ENCODE measurements around the gene RAB6B. TPM values are rescaled to one million over a fixed set of nuclear protein-coding genes. Genes with fewer than 3 reads are reported as not detected.
"Not testable (repeated sequence)": the region's sequence is repeated elsewhere in the genome, so short reads cannot be mapped to it uniquely, and the experiment has no call there.

The RAB6B gene
- total RNA-seq, 1 donor from 2014 or later, result 0.61 TPM

DNA sequence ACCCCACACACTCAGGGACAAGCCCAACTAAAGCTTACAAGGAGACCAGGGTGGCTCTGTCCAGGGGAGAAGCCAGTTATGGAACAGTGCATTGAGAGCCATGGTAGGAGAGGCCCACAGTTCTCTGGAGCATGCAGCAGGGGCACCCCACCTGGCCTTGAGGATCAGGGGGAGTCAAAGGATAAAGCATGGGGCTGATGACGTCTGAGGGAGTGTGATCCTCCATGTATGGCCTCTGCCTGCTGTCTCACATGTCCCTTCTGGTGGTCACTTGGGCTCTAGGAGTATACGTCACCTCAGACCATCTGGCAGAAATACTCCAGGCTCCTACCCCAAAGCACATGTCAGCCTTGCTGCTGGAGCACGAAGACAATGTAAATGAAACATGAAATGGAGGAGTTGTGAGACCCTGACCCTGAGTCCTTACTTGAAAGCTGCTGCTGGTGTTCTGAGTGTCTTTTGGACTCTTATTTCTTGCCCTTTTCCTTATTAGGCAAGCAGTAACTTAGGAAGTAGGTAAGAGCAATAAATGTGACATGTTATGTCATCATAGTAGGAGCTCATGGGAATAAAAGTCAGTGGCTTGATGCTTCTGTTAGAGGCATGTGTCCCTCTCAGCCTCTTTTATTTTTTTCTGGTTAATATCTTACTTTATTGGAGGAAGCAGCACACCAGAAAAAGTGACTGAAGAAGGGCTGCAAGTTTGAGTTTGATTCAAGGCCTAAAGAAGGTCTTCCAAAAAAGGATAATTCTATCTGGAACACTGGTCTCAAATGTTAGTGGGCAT, 74.6 kb downstream of the RAB6B start:
- intact Hi-C loops (cut with micrococcal nuclease), result no loop called here

- intact Hi-C loops (cut with micrococcal nuclease), result no loop called here
Observed at GRCh38 chr3:133820129-133820528, 75.6 kb downstream of the RAB6B start.

DNA sequence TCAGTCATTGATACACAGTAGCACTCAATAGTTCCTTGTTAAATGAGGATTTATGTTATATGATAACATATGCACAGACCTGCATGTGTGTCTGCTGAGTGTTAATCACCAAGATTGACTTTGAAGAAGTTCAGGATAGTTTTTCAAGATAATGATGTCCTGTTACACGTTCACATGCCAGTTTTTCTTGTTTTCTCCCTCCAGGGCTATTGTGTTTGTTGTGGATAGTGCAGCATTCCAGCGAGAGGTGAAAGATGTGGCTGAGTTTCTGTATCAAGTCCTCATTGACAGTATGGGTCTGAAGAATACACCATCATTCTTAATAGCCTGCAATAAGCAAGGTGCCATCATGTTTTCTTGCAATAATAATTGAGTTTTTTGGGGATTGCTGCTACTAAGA, 80.3 kb downstream of the RAB6B start:
- intact Hi-C loops (cut with micrococcal nuclease), result no loop called here

DNA sequence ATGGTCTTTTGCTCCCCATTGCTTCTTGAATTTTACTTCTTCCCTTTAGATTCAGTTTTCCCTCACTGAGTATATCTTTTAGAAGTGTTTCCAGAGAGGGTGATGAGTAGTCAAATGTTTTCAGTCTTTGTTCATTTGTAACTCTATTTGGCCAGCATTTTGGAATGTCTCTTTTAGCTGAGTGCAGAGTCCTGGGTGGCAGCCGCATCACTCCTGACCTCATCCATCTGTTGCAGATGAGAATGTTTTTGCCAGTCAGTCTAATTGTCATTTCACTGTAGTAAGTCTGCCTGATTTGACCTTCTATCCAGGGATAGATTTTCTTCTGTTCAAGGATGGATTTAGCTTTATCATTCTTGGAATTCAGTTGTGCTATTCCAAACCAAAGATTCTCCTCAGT, 82.8 kb downstream of the RAB6B start:
- intact Hi-C loops (cut with micrococcal nuclease), result no loop called here

- intact Hi-C loops (cut with micrococcal nuclease), result loop anchor here (1.0 to 5.0 kb wide), 11 partner anchors 13 to 1389 kb away; partner anchors contain the start of genes ANAPC13, CDV3, DNAJC13 and NPHP3
Observed at GRCh38 chr3:133805702-133806475, 89.8 kb downstream of the RAB6B start, which contains the start of gene SRPRB. TSS of gene SRPRB (plus strand) at chr3:133805815. CDS start at chr3:133805849, 34 bp downstream.

GRCh38 chr3:133805384-133805701, 90.3 kb downstream of the RAB6B start:
- intact Hi-C loops (cut with micrococcal nuclease), result loop anchor here (1.0 to 5.0 kb wide), 9 partner anchors 14 to 1388 kb away; partner anchors contain the start of genes ANAPC13, CDV3, DNAJC13 and NPHP3

GRCh38 chr3:133804896-133805295, 90.8 kb downstream of the RAB6B start:
- intact Hi-C loops (cut with micrococcal nuclease), result loop anchor here (1.0 to 5.0 kb wide), 9 partner anchors 14 to 1388 kb away; partner anchors contain the start of genes ANAPC13, CDV3, DNAJC13 and NPHP3

DNA sequence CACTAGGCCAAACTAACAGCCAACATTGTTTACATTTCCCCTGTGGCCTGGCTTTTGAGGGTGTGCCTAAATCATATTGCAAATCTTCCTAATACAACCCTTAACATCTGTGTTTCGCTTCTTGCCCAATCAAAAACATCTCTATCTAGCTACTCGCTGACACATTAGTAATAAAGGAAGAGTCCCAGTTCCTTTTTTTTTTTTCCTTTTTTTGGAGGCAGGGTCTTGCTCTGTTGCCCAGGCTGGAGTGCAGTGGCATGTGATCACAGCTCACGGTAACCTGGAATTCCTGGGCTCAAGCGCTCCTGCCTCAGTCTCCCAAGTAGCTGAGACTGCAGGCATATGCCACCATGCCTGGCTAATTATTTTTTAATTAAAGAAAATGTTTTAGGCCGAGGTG, 92.2 kb downstream of the RAB6B start:
- intact Hi-C loops (cut with micrococcal nuclease), result no loop called here

DNA sequence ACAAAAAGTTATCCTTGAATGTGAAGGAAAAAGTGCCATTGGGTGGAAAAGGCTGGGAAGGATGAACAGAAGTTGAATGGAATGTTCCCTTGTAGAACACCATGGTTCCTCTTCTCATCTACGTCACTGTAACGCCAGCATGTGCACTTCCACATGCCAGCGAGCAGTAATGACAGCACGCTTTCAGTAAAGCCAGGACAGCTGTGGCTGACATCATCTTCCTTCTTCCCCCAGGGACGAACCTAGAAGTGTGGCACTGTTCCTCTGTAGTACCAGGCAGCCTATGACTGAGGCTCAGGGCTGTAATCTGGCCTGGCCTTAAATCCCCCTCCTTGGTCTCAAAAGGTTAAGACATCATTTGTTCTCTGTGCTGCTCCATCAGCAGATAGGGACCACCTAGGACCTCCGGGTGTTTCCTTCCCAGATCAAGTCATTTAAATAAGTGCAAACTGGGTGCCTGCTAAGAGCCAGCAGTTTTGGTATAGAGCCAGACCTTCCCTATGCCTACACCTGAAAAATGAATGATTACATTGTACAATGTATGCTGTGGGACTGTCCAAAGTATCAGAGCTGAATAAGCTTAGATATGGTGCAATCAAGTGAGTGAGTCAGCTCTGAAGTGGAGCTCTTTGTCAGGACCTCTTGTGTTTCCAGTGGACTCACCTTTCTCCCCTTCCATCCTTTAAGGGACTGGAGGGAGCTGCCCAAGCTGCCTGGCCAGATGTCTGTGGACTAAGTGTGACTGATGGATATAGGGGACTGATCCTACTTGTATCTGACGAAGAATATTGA, 95.7 kb downstream of the RAB6B start:
- intact Hi-C loops (cut with micrococcal nuclease), result no loop called here

DNA sequence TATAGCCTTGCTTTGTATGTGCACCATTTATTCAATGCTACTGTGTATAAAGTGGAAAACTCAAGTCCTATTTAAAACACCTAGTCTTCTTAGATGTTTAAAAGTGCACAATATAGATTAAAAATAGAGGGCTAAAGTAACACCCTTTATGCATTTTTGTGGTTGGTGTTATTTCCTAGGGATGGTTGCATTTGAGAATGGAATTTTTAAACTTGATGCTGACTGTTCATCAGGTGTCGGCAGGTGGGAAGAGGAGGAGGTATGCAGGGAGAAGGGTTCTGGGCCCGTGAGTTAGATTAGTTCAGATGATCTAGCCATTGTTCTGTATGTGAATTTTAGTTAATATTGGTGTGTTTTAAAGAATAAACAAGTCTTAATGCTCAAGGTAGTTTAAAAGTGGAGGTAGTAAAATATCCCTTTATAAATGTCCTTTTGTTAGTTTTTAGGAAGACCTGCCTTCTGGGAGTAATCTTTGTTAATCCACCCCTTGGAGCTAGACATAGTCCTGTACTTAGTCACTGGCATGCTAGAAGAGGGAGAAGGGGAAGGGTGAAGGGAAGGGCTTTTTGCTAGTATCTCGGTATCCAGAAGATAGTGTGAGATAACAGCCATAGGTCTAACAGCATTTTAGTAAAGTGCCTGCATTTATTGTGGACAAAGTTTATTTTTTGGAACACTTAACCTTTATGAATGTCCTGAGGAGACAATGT, 98.1 kb downstream of the RAB6B start:
- intact Hi-C loops (cut with micrococcal nuclease), result no loop called here

DNA sequence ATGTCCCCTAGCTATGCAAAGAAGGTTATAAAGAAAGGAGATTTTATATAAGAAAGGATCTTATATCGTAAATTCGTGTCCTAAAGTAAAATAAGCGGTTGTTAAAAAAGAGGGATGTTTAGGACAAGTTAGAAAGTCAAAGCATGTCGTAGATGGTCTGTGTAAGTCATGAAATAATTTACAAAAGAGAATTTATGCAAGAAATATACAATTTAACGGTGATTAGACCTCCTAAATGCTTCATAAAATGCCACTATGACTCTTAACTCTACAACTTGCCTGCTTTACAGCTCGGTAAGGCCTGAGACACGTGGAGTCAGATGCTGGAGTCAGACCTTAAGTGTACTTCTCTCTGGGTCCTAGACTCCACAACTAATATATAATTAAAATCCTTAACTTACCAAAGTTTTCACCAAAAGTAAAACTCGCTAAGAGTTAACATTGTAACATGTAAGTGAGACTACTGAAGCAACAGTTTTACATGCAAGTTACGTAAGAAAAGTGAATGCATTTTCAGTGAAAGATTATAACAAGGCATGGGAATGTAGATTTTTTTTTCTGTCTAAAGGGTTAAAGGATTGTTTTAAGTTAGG, 103.4 kb downstream of the RAB6B start:
- intact Hi-C loops (cut with micrococcal nuclease), result no loop called here

DNA sequence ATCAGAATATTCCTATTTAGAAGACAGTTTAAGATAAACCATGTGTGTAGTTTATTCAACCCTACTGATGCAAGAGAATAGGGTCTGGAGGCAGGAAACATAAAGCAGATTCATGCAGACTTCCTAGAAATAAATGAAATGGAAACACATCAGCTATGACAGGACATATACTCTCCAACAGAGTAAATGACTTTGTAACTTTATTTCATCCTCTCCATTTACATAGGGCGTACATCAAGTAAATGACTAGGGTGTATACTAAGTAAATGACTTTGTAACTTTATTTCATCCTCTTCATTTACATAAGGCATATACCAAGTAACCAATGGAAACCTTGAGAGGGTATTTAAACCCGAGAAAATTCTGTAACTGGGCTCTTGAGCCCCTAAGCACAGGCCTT, 107.7 kb downstream of the RAB6B start:
- intact Hi-C loops (cut with micrococcal nuclease), result no loop called here

DNA sequence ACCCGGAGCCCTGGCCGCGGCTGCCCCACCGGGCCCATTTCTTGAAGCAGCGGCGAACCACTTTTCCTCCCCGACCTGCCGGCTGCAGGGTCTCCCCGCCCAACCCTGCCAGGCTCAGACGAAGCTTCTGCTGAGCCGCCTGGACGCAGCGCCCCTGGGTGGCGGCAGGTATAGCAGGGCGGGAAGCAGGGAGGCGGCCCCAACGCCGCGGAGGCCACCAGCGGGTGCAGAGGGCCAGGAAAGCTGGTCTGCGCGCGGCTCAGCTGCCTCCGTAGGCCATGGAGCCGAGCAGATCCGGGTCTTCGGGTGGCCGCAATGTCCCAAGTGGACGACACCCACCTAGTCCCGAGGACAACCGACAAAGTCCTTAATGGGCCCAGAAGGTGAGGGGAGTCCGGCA, 111.9 kb downstream of the RAB6B start:
- intact Hi-C loops (cut with micrococcal nuclease), result no loop called here

GRCh38 chr3:133782454-133782853, 113.2 kb downstream of the RAB6B start:
- intact Hi-C loops (cut with micrococcal nuclease), result no loop called here

DNA sequence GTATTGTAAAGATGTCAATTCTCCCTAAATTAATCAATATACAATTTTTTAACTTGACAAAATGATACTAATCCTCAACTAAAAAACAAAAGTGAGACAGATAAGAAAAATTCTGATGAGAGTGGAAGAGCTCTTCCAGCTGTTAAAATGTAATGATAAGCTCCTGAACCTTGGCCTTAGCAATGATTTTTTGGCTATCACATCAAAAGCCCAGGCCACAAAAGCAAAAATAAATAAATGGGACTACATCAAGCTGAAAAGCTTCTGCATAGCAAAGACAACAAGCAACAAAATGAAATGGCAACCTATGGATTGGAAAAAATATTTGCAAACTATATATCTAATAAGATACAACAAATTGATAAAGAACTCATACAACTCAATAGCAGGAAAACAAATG, 114.1 kb downstream of the RAB6B start:
- intact Hi-C loops (cut with micrococcal nuclease), result no loop called here

- intact Hi-C loops (cut with micrococcal nuclease), result not testable (repeated sequence)
Observed at GRCh38 chr3:133780756-133781155, 114.9 kb downstream of the RAB6B start.

DNA sequence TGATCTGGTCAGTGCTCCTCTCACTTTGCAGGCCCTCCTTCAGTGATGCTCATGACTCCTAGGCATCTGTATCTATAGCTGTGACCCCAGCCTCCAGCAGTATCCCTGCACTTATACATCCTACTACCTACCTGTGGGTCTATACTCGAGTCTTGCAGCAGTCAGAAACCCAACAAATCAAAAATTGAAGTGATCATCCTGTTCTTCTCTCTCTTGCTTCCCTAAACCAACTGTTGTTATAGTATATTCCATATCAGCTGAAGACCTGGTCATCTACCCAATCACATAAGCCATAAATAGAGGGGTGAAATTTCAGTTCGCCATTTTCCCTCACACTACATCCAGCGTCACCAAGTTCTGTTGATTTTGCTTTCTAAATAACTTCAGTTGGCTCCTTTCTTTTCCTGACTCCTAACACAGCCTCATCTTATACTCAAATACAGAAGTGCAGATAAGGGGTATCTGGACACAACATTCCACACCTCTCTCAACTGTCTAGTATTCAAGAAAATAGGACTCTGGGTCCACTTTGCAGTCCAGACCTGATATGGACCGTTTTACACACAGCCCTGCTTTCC, 116.0 kb downstream of the RAB6B start:
- intact Hi-C loops (cut with micrococcal nuclease), result no loop called here

GRCh38 chr3:133777807-133778568, 117.7 kb downstream of the RAB6B start:
- intact Hi-C loops (cut with micrococcal nuclease), result no loop called here

DNA sequence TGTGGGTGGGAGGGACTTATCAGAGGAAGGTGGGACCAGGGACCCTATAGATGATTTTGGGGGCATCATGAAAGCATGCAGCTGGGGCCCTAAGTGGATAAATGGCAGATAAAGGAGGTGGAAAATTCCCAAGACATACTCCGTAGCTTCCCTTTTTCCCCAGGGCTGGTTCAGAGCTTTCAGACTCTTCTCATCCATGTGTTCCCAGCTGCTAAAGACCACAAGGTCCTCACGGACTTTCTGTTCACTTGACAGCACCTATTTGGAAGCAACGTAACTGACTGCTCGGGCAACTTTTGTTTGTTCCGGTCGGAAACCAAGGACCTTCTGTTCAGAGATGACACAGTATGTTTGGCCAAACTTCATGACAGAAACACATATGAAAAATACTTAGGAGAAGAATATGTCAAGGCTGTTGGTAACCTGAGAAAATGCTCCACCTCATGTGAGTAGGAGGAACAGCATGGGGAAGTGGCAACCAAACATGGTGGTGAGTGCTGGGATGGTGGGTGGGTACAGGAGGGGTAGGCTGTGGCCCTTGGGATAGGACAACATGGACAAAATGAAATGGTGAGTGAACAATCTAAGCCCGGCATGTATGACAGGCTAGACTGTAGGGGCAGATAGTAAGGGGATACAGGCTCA, 118.8 kb downstream of the RAB6B start:
- intact Hi-C loops (cut with micrococcal nuclease), result no loop called here
